ENCODE results near the gene EPB41L5.

EPB41L5 gene

GRCh38 chr2:120004254-120004653 lies 8.6 kb upstream of the EPB41L5 start:
- no peak for DNase-seq (ENCODE audit: low read depth)
- H3K4me3 ChIP-seq (ENCODE audit: low read length) = no peak overlapping the region
- TF ChIP-seq CTCF (IDR thresholded peaks at IDR 0.05; ENCODE audit: insufficient read depth, low read depth, low read length, missing control alignments) = no peak

- no peak overlapping the region for H3K4me3 ChIP-seq (ENCODE audit: low read length)
- TF ChIP-seq CTCF (IDR thresholded peaks at IDR 0.05; ENCODE audit: insufficient read depth, low read depth, low read length, missing control alignments) = no peak
- DNase-seq (ENCODE audit: low read depth) = peak; percentile 72
Observed at GRCh38 chr2:120005834-120006521, 6.9 kb upstream of the EPB41L5 start.

GRCh38 chr2:120007851-120008250 lies 5.0 kb upstream of the EPB41L5 start:
- TF ChIP-seq CTCF (IDR thresholded peaks at IDR 0.05; ENCODE audit: insufficient read depth, low read depth, low read length, missing control alignments) = no peak
- DNase-seq (ENCODE audit: low read depth) = no peak
- no peak overlapping the region for H3K4me3 ChIP-seq (ENCODE audit: low read length)

GRCh38 chr2:120012363-120012762 lies 514 bp upstream of the EPB41L5 start:
- no peak for TF ChIP-seq CTCF (IDR thresholded peaks at IDR 0.05; ENCODE audit: insufficient read depth, low read depth, low read length, missing control alignments)
- DNase-seq (ENCODE audit: low read depth) = no peak
- H3K4me3 ChIP-seq (ENCODE audit: low read length) = peak overlapping the region; percentile 81

GRCh38 chr2:120013597-120014223 lies 833 bp downstream of the EPB41L5 start:
- peak overlapping the region; percentile 81 for H3K4me3 ChIP-seq (ENCODE audit: low read length)
- TF ChIP-seq CTCF (IDR thresholded peaks at IDR 0.05; ENCODE audit: insufficient read depth, low read depth, low read length, missing control alignments) = no peak
- DNase-seq (ENCODE audit: low read depth) = peak; percentile 51

- peak overlapping the region; percentile 81 for H3K4me3 ChIP-seq (ENCODE audit: low read length)
- no peak for DNase-seq (ENCODE audit: low read depth)
- TF ChIP-seq CTCF (IDR thresholded peaks at IDR 0.05; ENCODE audit: insufficient read depth, low read depth, low read length, missing control alignments) = no peak
Observed at GRCh38 chr2:120014226-120014980, 1.5 kb downstream of the EPB41L5 start.

Measured in epithelial cell of esophagus (primary cell).